GM12892 (cell line): ENCODE data around the gene PKIG.

ENCODE experiments used
- POLR2A ChIP-seq: IDR thresholded peaks from 2 replicates; pipeline ENCODE4 v1.6.1; 2011; ENCODE audit warnings: low read depth, low read length, control low read depth
- TAF1 ChIP-seq: IDR thresholded peaks from 2 replicates; pipeline ENCODE4 v1.6.1; 2011; ENCODE audit warnings: low read depth, mild to moderate bottlenecking, control low read depth, low read length, borderline replicate concordance

DNA sequence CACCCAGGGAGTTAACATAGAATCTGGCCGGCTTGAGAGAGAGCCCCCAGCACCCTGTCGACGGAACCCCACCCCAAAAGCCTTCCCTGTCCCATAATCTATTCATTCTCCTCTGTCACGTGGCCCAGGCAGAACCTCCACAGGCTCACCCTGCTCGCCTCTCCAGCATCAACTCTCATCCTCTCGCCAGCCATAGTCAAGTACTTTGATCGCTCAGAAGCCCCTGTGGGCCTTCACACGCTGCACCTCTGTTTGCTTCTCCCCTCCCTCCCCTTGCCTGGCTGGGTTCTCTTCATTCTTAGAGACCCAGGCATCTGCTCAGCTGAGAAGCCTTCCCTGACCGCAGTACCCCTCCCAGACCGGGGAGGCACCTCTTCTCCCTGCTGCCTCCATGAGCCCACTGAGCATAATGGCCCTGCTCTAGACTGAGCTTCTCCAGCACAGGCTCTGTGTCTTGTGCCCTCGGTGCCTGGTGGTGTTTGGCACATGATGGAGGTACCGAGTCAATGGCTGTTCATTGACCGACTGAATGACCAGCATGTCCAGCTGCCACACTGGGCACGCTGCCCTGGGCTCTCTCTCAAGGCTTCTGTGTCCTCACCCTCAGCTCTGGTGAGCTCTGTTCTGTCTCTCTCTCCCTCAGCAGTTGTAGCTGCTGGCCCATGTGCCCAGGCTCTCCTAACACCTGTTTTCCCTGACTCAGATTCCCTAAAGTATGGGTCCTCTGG, 33.7 kb downstream of the PKIG start:
- TF ChIP-seq POLR2A (no peak), TAF1 (no peak)
